Central memory CD8-positive, alpha-beta T cell (primary cell): ENCODE results near the gene RUNX3.

Source experiments
- ATAC-seq: fragments of 150-1000 bp; cut with Tn5 transposase; replicated peaks from 2 replicates; pipeline ENCODE4 v1.10.0; 2022; ENCODE audit warnings: mild to moderate bottlenecking, moderate FRiP score, moderate number of reproducible peaks; ENCODE audit not compliant: poor library complexity, severe bottlenecking; ENCODE audit errors: extremely low read depth
- DNase-seq, 2 donors: peaks; one replicate each; pipeline ENCODE4 v3.0.0; 2021; ENCODE audit warnings: low spot score in 2 of 2
- H3K27ac Mint-ChIP-seq: one replicate; pipeline ENCODE4 v1.8.0; 2022; ENCODE audit warnings: low read depth, mild to moderate bottlenecking, moderate library complexity, mixed read lengths
- H3K27me3 Mint-ChIP-seq: one replicate; pipeline ENCODE4 v1.8.0; 2022; ENCODE audit warnings: mixed read lengths
- H3K36me3 Mint-ChIP-seq: one replicate; pipeline ENCODE4 v1.8.0; 2022; ENCODE audit warnings: mild to moderate bottlenecking, moderate library complexity, mixed read lengths; ENCODE audit not compliant: insufficient read depth
- H3K4me1 Mint-ChIP-seq: one replicate; pipeline ENCODE4 v1.8.0; 2022; ENCODE audit warnings: mixed read lengths
- H3K4me3 Mint-ChIP-seq: one replicate; pipeline ENCODE4 v1.8.0; 2022; ENCODE audit warnings: mild to moderate bottlenecking, moderate library complexity, mixed read lengths
- H3K9me3 Mint-ChIP-seq: one replicate; pipeline ENCODE4 v1.8.0; 2022; ENCODE audit warnings: mixed read lengths

The RUNX3 gene

DNA sequence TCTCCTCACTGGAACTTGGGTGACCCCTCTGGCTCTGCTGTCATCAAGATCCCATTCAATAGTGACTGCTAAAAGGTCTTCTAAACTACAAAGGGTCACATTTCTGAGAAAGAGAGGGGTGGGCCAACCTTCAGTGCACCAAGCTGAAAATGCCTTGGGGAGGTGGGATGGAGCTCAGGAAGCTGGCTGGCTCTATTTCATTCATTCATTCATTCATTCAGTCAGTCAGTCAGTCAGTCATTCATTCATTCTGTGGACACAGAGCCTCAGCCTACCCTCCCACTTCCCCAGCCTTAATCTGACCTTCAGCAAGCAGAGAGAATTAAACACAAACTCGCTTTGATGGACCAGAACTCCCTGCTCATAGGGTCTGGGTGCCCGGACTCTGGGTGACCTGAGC, 11.7 kb downstream of the RUNX3 start:
- Mint-ChIP-seq H3K4me3 (peak overlapping the region; percentile 68), H3K27me3 (no peaks in the 10 kb centered on the region), H3K27ac (peak overlapping the region; percentile 100)

GRCh38 chr1:24917327-24918074, 12.6 kb downstream of the RUNX3 start:
- Mint-ChIP-seq H3K4me1 (peaks cover 75% of the 10 kb centered on the region), H3K27ac (peak overlapping the region; percentile 100), H3K27me3 (no peaks in the 10 kb centered on the region), H3K9me3 (no peaks in the 10 kb centered on the region), H3K4me3 (peak overlapping the region; percentile 68), H3K36me3 (peaks cover 88% of the 10 kb centered on the region)
- ATAC-seq = no peak
- no peak for DNase-seq

More for the DNA sequence above, 11.7 kb downstream of the RUNX3 start:
- H3K36me3 Mint-ChIP-seq = peaks cover 88% of the 10 kb centered on the region
- no peaks in the 10 kb centered on the region for H3K9me3 Mint-ChIP-seq
- H3K4me1 Mint-ChIP-seq = peaks cover 76% of the 10 kb centered on the region
- no peak for DNase-seq
- ATAC-seq = no peak

GRCh38 chr1:24915816-24916602, 14.1 kb downstream of the RUNX3 start:
- Mint-ChIP-seq H3K4me3 (peak overlapping the region; percentile 68), H3K9me3 (no peaks in the 10 kb centered on the region), H3K36me3 (peaks cover 86% of the 10 kb centered on the region), H3K27me3 (no peaks in the 10 kb centered on the region), H3K27ac (peak overlapping the region; percentile 100), H3K4me1 (peaks cover 79% of the 10 kb centered on the region)
- DNase-seq (no peak), ATAC-seq (peak; percentile 9)

DNA sequence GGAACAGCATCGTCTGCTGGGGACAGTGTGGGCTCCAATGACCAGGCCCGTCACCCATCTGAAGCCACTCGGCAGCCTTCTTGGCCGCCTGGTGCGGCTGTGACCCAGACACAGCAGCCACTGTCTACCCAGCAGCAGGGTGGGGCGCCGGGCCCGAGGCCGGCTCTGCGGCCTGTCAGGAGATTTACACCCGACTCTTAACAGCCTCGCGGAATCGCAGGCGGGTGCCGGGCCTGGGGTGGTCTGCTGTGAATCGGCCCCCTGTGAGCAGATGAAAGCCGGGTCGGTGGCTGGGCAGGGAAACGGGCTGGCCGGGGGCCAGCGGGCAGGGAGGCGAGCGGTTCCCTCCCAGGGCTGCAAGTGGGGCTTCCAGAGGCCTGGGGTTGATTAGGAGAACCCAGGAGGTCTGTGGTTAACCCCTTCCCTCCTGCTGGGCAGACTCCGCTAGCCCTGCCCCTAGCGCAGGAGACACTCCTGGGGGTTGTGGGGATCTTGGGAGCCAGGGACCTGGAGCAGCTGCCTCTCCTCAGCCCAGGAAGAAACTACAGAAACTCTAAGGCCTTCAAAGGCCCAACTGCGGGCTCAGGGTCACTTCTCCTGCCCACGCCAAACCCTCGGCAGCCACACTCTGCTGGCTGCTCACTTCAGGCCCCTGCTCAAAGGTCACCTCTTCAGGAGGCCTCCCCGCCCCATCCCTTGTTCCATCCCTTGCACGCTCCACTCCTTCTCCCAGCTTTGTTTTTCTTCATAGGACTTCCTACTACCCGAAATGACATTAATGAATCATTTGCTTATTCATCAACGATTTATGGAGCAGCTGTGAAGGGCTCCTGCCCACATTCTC, 15.6 kb downstream of the RUNX3 start:
- ATAC-seq (no peak), DNase-seq (no peak)
- H3K4me1 Mint-ChIP-seq = peaks cover 80% of the 10 kb centered on the region
- peaks cover 84% of the 10 kb centered on the region for H3K36me3 Mint-ChIP-seq
- no peaks in the 10 kb centered on the region for H3K9me3 Mint-ChIP-seq
- H3K27me3 Mint-ChIP-seq = no peaks in the 10 kb centered on the region
- peak overlapping the region; percentile 100 for H3K27ac Mint-ChIP-seq
- H3K4me3 Mint-ChIP-seq = peak overlapping the region; percentile 68

GRCh38 chr1:24913616-24914225, 16.4 kb downstream of the RUNX3 start:
- Mint-ChIP-seq H3K27me3 (no peaks in the 10 kb centered on the region), H3K9me3 (no peaks in the 10 kb centered on the region), H3K4me3 (peak overlapping the region; percentile 68), H3K4me1 (peaks cover 83% of the 10 kb centered on the region), H3K27ac (peak overlapping the region; percentile 100), H3K36me3 (peaks cover 85% of the 10 kb centered on the region)
- DNase-seq (no peak), ATAC-seq (no peak)

GRCh38 chr1:24913274-24913604, 16.8 kb downstream of the RUNX3 start:
- H3K4me1 Mint-ChIP-seq = peaks cover 82% of the 10 kb centered on the region
- DNase-seq (no peak), ATAC-seq (no peak)
- no peaks in the 10 kb centered on the region for H3K27me3 Mint-ChIP-seq
- H3K9me3 Mint-ChIP-seq = no peaks in the 10 kb centered on the region
- peak overlapping the region; percentile 100 for H3K27ac Mint-ChIP-seq
- H3K4me3 Mint-ChIP-seq = peak overlapping the region; percentile 68
- H3K36me3 Mint-ChIP-seq = peaks cover 85% of the 10 kb centered on the region

- Mint-ChIP-seq H3K36me3 (peaks cover 85% of the 10 kb centered on the region), H3K27me3 (no peaks in the 10 kb centered on the region), H3K27ac (peak overlapping the region; percentile 100), H3K9me3 (no peaks in the 10 kb centered on the region), H3K4me3 (peak overlapping the region; percentile 68), H3K4me1 (peaks cover 82% of the 10 kb centered on the region)
- DNase-seq = no peak
- ATAC-seq = no peak
Measured at GRCh38 chr1:24912376-24913273, 17.5 kb downstream of the RUNX3 start.

GRCh38 chr1:24911651-24912155, 18.4 kb downstream of the RUNX3 start:
- Mint-ChIP-seq H3K4me1 (peaks cover 82% of the 10 kb centered on the region), H3K4me3 (peak overlapping the region; percentile 68), H3K36me3 (peaks cover 87% of the 10 kb centered on the region), H3K27me3 (no peaks in the 10 kb centered on the region), H3K9me3 (no peaks in the 10 kb centered on the region), H3K27ac (peak overlapping the region; percentile 100)
- no peak for ATAC-seq
- no peak for DNase-seq

GRCh38 chr1:24910751-24911650, 19.1 kb downstream of the RUNX3 start:
- ATAC-seq = peak; percentile 86
- Mint-ChIP-seq H3K27me3 (no peaks in the 10 kb centered on the region), H3K9me3 (no peaks in the 10 kb centered on the region), H3K4me1 (peaks cover 79% of the 10 kb centered on the region), H3K36me3 (peaks cover 87% of the 10 kb centered on the region), H3K27ac (peak overlapping the region; percentile 100), H3K4me3 (peak overlapping the region; percentile 68)
- peak; percentile 74 to 92 for DNase-seq

DNA sequence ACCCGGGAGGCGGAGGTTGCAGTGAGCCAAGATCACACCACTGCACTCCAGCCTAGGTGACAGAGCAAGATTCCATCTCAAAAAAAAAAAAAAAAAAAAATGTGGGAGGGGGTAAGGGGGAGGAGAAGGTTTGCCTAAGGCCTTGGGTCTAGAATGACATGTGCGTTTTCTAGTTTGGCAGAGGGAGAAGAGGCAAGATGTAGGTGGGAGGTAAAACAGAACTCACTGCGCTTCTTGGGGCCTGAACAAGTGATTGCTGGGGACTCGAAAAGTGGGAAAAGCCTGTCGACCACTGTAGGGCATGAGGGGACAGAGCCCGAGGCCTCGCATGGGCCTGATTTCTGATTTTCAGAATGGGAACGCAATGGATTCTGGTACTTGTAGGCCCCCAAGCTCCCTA, 19.9 kb downstream of the RUNX3 start:
- H3K27ac Mint-ChIP-seq = peak overlapping the region; percentile 100

More for the DNA sequence above, 19.9 kb downstream of the RUNX3 start:
- ATAC-seq = no peak
- Mint-ChIP-seq H3K4me3 (peak overlapping the region; percentile 68), H3K9me3 (no peaks in the 10 kb centered on the region), H3K36me3 (peaks cover 89% of the 10 kb centered on the region), H3K27me3 (no peaks in the 10 kb centered on the region), H3K4me1 (peaks cover 72% of the 10 kb centered on the region)
- no peak for DNase-seq
